GM23338 (cell line): ENCODE data around the gene TLCD4. TPM values are rescaled to one million over a fixed set of nuclear protein-coding genes. Genes with fewer than 3 reads are reported as not detected.

ENCODE experiments used
- ATAC-seq: fragments of 200-7000 bp; cut with Tn5 transposase; 3 replicates; pipeline ENCODE4 v1.9.1; 2020
- DNase-seq: peaks from one replicate; pipeline ENCODE4 v3.0.0-alpha.2; 2015; ENCODE audit warnings: low spot score
- H2AFZ ChIP-seq: fragments of 200-600 bp; sonication (generic); 2 replicates; pipeline ENCODE4 v1.8.0; 2016; ENCODE audit warnings: antibody characterized with exemption, mild to moderate bottlenecking, moderate library complexity
- H3F3A ChIP-seq: fragments of 200-600 bp; sonication (generic); replicated peaks from 2 replicates; pipeline ENCODE4 v1.8.0; 2017; ENCODE audit warnings: antibody characterized with exemption, mixed run types, low read depth
- H3K27ac ChIP-seq: fragments of 200-600 bp; sonication (generic); 2 replicates; pipeline ENCODE4 v1.6.1; 2016; ENCODE audit warnings: low read depth
- H3K27me3 ChIP-seq: fragments of 200-600 bp; sonication (generic); 2 replicates; pipeline ENCODE4 v1.8.0; 2016; ENCODE audit warnings: mild to moderate bottlenecking, mixed run types, moderate library complexity; ENCODE audit not compliant: insufficient read depth
- H3K36me3 ChIP-seq: fragments of 200-600 bp; sonication (generic); 2 replicates; pipeline ENCODE4 v1.8.0; 2016; ENCODE audit warnings: mild to moderate bottlenecking; ENCODE audit not compliant: insufficient read depth
- H3K4me1 ChIP-seq: fragments of 200-600 bp; sonication (generic); 2 replicates; pipeline ENCODE4 v1.8.0; 2016; ENCODE audit warnings: mild to moderate bottlenecking, moderate library complexity; ENCODE audit not compliant: insufficient read depth
- H3K4me2 ChIP-seq: fragments of 200-600 bp; sonication (generic); 2 replicates; pipeline ENCODE4 v1.7.1; 2017; ENCODE audit warnings: mixed run types
- H3K4me3 ChIP-seq: fragments of 200-600 bp; sonication (generic); 2 replicates; pipeline ENCODE4 v1.6.1; 2016; ENCODE audit warnings: mixed run types
- H3K79me2 ChIP-seq: fragments of 200-600 bp; sonication (generic); replicated peaks from 2 replicates; pipeline ENCODE4 v1.8.0; 2017; ENCODE audit warnings: mild to moderate bottlenecking; ENCODE audit not compliant: insufficient read depth
- H3K9me2 ChIP-seq: fragments of 200-600 bp; sonication (generic); 2 replicates; pipeline ENCODE4 v1.8.0; 2017; ENCODE audit not compliant: insufficient read depth
- H4K20me1 ChIP-seq: fragments of 200-600 bp; sonication (generic); replicated peaks from 2 replicates; pipeline ENCODE4 v1.8.0; 2017; ENCODE audit warnings: mild to moderate bottlenecking; ENCODE audit not compliant: insufficient read depth
- H3K27ac Mint-ChIP-seq: 2 replicates; pipeline ENCODE4 v1.8.0; 2020; ENCODE audit warnings: inconsistent platforms, mild to moderate bottlenecking, moderate library complexity, mixed read lengths
- H3K27me3 Mint-ChIP-seq: 3 replicates; pipeline ENCODE4 v1.8.0; 2022; ENCODE audit warnings: low read depth, mild to moderate bottlenecking, moderate library complexity, mixed read lengths, inconsistent platforms; ENCODE audit not compliant: insufficient read depth, poor library complexity
- H3K36me3 Mint-ChIP-seq: 3 replicates; pipeline ENCODE4 v1.8.0; 2021; ENCODE audit warnings: low read depth, mild to moderate bottlenecking, inconsistent platforms, moderate library complexity, mixed read lengths
- H3K4me1 Mint-ChIP-seq: 3 replicates; pipeline ENCODE4 v1.8.0; 2020; ENCODE audit warnings: mild to moderate bottlenecking, inconsistent platforms, mixed read lengths
- H3K4me3 Mint-ChIP-seq: 3 replicates; pipeline ENCODE4 v1.8.0; 2021; ENCODE audit warnings: moderate library complexity, mild to moderate bottlenecking, inconsistent platforms, mixed read lengths
- H3K9me3 Mint-ChIP-seq: 3 replicates; pipeline ENCODE4 v1.8.0; 2020; ENCODE audit warnings: moderate library complexity, mild to moderate bottlenecking, inconsistent platforms, mixed read lengths
- CREB1 ChIP-seq: fragments of 250-450 bp; sonication (Bioruptor Pico); IDR thresholded peaks from 2 replicates; pipeline ENCODE4 v1.5.0; 2020; ENCODE audit warnings: low read depth, mild to moderate bottlenecking, moderate library complexity
- EZH2phosphoT487 ChIP-seq: fragments of 200-600 bp; sonication (generic); IDR thresholded peaks from one replicate; pipeline ENCODE4 v1.8.1; 2018; ENCODE audit warnings: antibody characterized with exemption; ENCODE audit not compliant: unreplicated experiment
- JUNB ChIP-seq: IDR thresholded peaks from one replicate; pipeline ENCODE4 v1.6.1; 2016; ENCODE audit warnings: antibody characterized with exemption; ENCODE audit not compliant: unreplicated experiment
- POLR2AphosphoS5 ChIP-seq: IDR thresholded peaks from 2 replicates; pipeline ENCODE4 v1.6.1; 2016; ENCODE audit warnings: antibody characterized with exemption, low read depth
- REST ChIP-seq: IDR thresholded peaks from one replicate; pipeline ENCODE4 v1.6.1; 2018; ENCODE audit warnings: antibody characterized with exemption; ENCODE audit not compliant: unreplicated experiment
- STAT1 ChIP-seq: IDR thresholded peaks from one replicate; pipeline ENCODE4 v1.6.1; 2016; ENCODE audit warnings: antibody characterized with exemption; ENCODE audit not compliant: unreplicated experiment
- ZNF114 ChIP-seq: fragments of 250-450 bp; sonication (Bioruptor Pico); IDR thresholded peaks from 2 replicates; pipeline ENCODE4 v1.5.0; 2020; ENCODE audit warnings: mild to moderate bottlenecking, moderate library complexity
- ZNF331 ChIP-seq: fragments of 250-450 bp; sonication (Bioruptor Pico); IDR thresholded peaks from 2 replicates; pipeline ENCODE4 v1.5.0; 2020; ENCODE audit warnings: low read depth, mild to moderate bottlenecking, moderate library complexity
- ZNF462 ChIP-seq: fragments of 250-450 bp; sonication (Bioruptor Pico); IDR thresholded peaks from 2 replicates; pipeline ENCODE4 v1.5.0; 2020; ENCODE audit warnings: mild to moderate bottlenecking, moderate library complexity
- polyA plus RNA-seq: library from polyadenylated mRNA; unstranded; fragments of >200 nt; fragmentation: Nextera tagmentation; extraction: Ambion mirVana; gene quantifications from 2 replicates; pipeline ENCODE4 v1.2.1, GENCODE V29; 2016
- total RNA-seq: library from RNA; depleted of rRNA; stranded (reverse); fragments of >200 nt; shearing (Covaris generic); gene quantifications from 2 replicates; pipeline ENCODE4 v1.2.3, GENCODE V29; 2014

TLCD4 gene
- total and polyA plus RNA-seq, 2 experiments from 2014 or later = 3.5 to 4.2 TPM

DNA sequence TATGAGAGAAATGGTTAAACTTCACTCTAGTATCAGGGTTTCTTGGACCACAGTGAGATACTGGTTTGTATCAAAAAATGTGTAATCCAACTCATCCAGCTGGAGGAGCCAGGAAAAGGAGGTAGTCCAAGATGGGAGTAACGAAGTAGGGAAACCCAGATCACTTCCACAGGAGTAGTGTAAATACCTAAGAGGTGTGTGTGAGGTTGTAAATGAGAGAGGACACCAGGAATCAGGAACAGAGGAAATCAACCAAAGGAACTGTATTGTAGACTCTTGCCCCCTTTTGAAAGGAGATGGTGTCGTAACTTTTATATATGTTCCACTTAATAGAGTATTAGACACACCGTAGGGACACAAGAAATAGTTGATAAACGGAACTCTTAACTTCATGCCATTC is 19.7 kb upstream of the TLCD4 start (continued):
- no peak for TF ChIP-seq REST

GRCh38 chr1:95098196-95098595 is 19.0 kb upstream of the TLCD4 start:
- Histone ChIP-seq H3F3A (no peaks in the 10 kb centered on the region), H3K36me3 (no peaks in the 10 kb centered on the region), H3K27me3 (no peaks in the 10 kb centered on the region), H3K4me2 (no peak overlapping the region), H2AFZ (peak overlapping the region; percentile 48; the same call in 1 of the 2 replicates), H3K9me2 (no peaks in the 10 kb centered on the region), H3K4me3 (no peak overlapping the region), H4K20me1 (no peaks in the 10 kb centered on the region), H3K79me2 (no peaks in the 10 kb centered on the region), H3K4me1 (no peaks in the 10 kb centered on the region), H3K27ac (no peak overlapping the region)
- H3K9me3 Mint-ChIP-seq = no peaks in the 10 kb centered on the region
- no peak overlapping the region for H3K27ac Mint-ChIP-seq
- no peaks in the 10 kb centered on the region; the same call in 2 of the 3 replicates for H3K4me1 Mint-ChIP-seq
- H3K27me3 Mint-ChIP-seq = no peaks in the 10 kb centered on the region
- TF ChIP-seq CREB1 (CRISPR knock-in tag) (no peak), ZNF114 (CRISPR knock-in tag) (no peak), POLR2AphosphoS5 (no peak), ZNF462 (CRISPR knock-in tag) (no peak), STAT1 (no peak), REST (no peak), ZNF331 (CRISPR knock-in tag) (no peak), EZH2phosphoT487 (no peak), JUNB (no peak)
- DNase-seq = no peak
- no peaks in the 10 kb centered on the region for H3K36me3 Mint-ChIP-seq
- no peak for ATAC-seq
- H3K4me3 Mint-ChIP-seq = no peak overlapping the region
